HCT116 (cell line): ENCODE measurements around the gene TTLL10. TPM values are rescaled to one million over a fixed set of nuclear protein-coding genes. Genes with fewer than 3 reads are reported as not detected.

Experiments
- ATAC-seq: fragments of 200-7000 bp; cut with Tn5 transposase; 2 replicates; pipeline ENCODE4 v1.9.1; 2020; ENCODE audit warnings: mild to moderate bottlenecking, moderate library complexity
- BruUV-seq: library from RNA; stranded (reverse); fragments of 400-500 nt; replicated peaks from 2 replicates; lab custom pipeline; 2021; lab: Mats Ljungman, UMichigan
- CTCF ChIA-PET: fragments of 300-600 bp; sonication (Branson Sonifier 250); formaldehyde crosslinking; loops from one replicate; lab custom pipeline; 2021; ENCODE audit warnings: antibody characterized with exemption; lab: Charles Lee
- POLR2A ChIA-PET: fragments of 300-600, 350-600 bp; sonication (Branson Sonifier 250); formaldehyde crosslinking; loops from one replicate; lab custom pipeline; 2021; ENCODE audit warnings: antibody characterized with exemption; lab: Charles Lee
- RAD21 ChIA-PET, 2 experiments: fragments of 300-600 bp; sonication (Branson Sonifier 250); formaldehyde crosslinking; loops; one replicate each; lab custom pipeline; 2023; ENCODE audit warnings: low total read pairs in 2 of 2; ENCODE audit not compliant: uncharacterized antibody in 2 of 2, unreplicated experiment in 2 of 2, low non-redundant PET in 1 of 2; lab: Charles Lee
- DNase-seq: peaks from one replicate; pipeline ENCODE4 v3.0.0-alpha.2; 2010; ENCODE audit warnings: low read depth, low spot score
- H2AFZ ChIP-seq: fragments of 200-600 bp; shearing (Covaris generic), sonication (generic); 2 replicates; pipeline ENCODE4 v1.6.1; 2017; ENCODE audit warnings: low read depth, mixed run types, mixed read lengths, antibody characterized with exemption, low read length; ENCODE audit not compliant: poor library complexity, severe bottlenecking
- H3K27ac ChIP-seq: 2 replicates; pipeline ENCODE4 v1.5.1; 2012; ENCODE audit warnings: low read depth, low read length
- H3K27me3 ChIP-seq: fragments of 200-600 bp; sonication (generic); 2 replicates; pipeline ENCODE4 v1.6.1; 2016; ENCODE audit warnings: mixed run types, low read length, mixed read lengths; ENCODE audit not compliant: insufficient read depth
- H3K36me3 ChIP-seq, 2 experiments: fragments of 200-500 bp in 1 of 2; fragments of 200-600 bp in 1 of 2; sonication (Bioruptor generic) in 1 of 2; sonication (generic) in 1 of 2; 2 replicates each; pipeline versions ENCODE4 v1.5.1 to v1.6.1; 2014 to 2016; ENCODE audit warnings: low read length in 2 of 2, inconsistent platforms in 1 of 2, mixed read lengths in 1 of 2, mixed run types in 1 of 2; ENCODE audit not compliant: insufficient read depth in 2 of 2, control insufficient read depth in 1 of 2
- H3K4me1 ChIP-seq, 2 experiments: fragments of 200-600 bp in 1 of 2; sonication (generic) in 1 of 2; 2 replicates each; pipeline versions ENCODE4 v1.5.1 to v1.6.1; 2012 to 2017; ENCODE audit warnings: low read length in 2 of 2, inconsistent platforms in 1 of 2, mild to moderate bottlenecking in 1 of 2, mixed read lengths in 1 of 2, mixed run types in 1 of 2, moderate library complexity in 1 of 2; ENCODE audit not compliant: insufficient read depth in 2 of 2, control insufficient read depth in 1 of 2
- H3K4me2 ChIP-seq: fragments of 200-600 bp; sonication (generic); 2 replicates; pipeline ENCODE4 v1.6.1; 2017; ENCODE audit warnings: mixed run types, low read length, mixed read lengths
- H3K4me3 ChIP-seq, 2 experiments: fragments of 200-600 bp in 1 of 2; sonication (generic) in 1 of 2; replicated peaks in 1 of 2; 2 replicates each; pipeline ENCODE4 v1.5.1; 2011 to 2016; ENCODE audit warnings: low read length in 2 of 2, control low read depth in 1 of 2, low read depth in 1 of 2, mild to moderate bottlenecking in 1 of 2, mixed read lengths in 1 of 2, mixed run types in 1 of 2
- H3K79me2 ChIP-seq: fragments of 200-600 bp; sonication (generic); 2 replicates; pipeline ENCODE4 v1.6.1; 2017; ENCODE audit warnings: mild to moderate bottlenecking, mixed run types, low read length, moderate library complexity, mixed read lengths; ENCODE audit not compliant: insufficient read depth
- H3K9ac ChIP-seq: fragments of 200-600 bp; sonication (generic); 2 replicates; pipeline ENCODE4 v1.6.1; 2016; ENCODE audit warnings: low read length, mixed read lengths
- H3K9me2 ChIP-seq: fragments of 200-600 bp; sonication (generic), shearing (Covaris generic); 2 replicates; pipeline ENCODE4 v1.6.1; 2017; ENCODE audit warnings: mixed run types, mild to moderate bottlenecking, moderate library complexity; ENCODE audit not compliant: insufficient read depth
- H3K9me3 ChIP-seq, 2 experiments: fragments of 200-500 bp in 1 of 2; fragments of 200-600 bp in 1 of 2; sonication (Bioruptor generic) in 1 of 2; sonication (generic) in 1 of 2; 2 replicates each; pipeline ENCODE4 v1.6.1; 2014 to 2017; ENCODE audit warnings: low read length in 2 of 2, mixed read lengths in 2 of 2, inconsistent platforms in 1 of 2, low read depth in 1 of 2, mild to moderate bottlenecking in 1 of 2, mixed run types in 1 of 2, moderate library complexity in 1 of 2; ENCODE audit not compliant: control insufficient read depth in 1 of 2, insufficient read depth in 1 of 2
- H4K20me1 ChIP-seq: fragments of 200-600 bp; sonication (generic), shearing (Covaris generic); 2 replicates; pipeline ENCODE4 v1.6.1; 2017; ENCODE audit warnings: mixed run types, mild to moderate bottlenecking, moderate library complexity; ENCODE audit not compliant: insufficient read depth
- CBX3 ChIP-seq: IDR thresholded peaks from 2 replicates; pipeline ENCODE4 v1.6.1; 2012; ENCODE audit warnings: low read depth
- CEBPB ChIP-seq: IDR thresholded peaks from 2 replicates; pipeline ENCODE4 v1.6.1; 2012; ENCODE audit warnings: low read depth
- EGR1 ChIP-seq: IDR thresholded peaks from 2 replicates; pipeline ENCODE4 v1.6.1; 2012; ENCODE audit warnings: low read depth
- EZH2 ChIP-seq: fragments of 200-600 bp; sonication (generic); IDR thresholded peaks from 2 replicates; pipeline ENCODE4 v1.6.1; 2017; ENCODE audit warnings: antibody characterized with exemption, mixed run types
- EZH2phosphoT487 ChIP-seq: fragments of 200-600 bp; IDR thresholded peaks from 2 replicates; pipeline ENCODE4 v1.6.1; 2018; ENCODE audit warnings: antibody characterized with exemption, borderline replicate concordance
- JUND ChIP-seq: IDR thresholded peaks from 2 replicates; pipeline ENCODE4 v1.6.1; 2012
- POLR2A ChIP-seq: IDR thresholded peaks from 2 replicates; pipeline ENCODE4 v1.7.0; 2011; ENCODE audit warnings: borderline replicate concordance; ENCODE audit not compliant: insufficient read depth, insufficient read length; ENCODE audit errors: extremely low read depth
- POLR2AphosphoS5 ChIP-seq: IDR thresholded peaks from 2 replicates; pipeline ENCODE4 v1.6.1; 2011; ENCODE audit warnings: mild to moderate bottlenecking, low read depth, low read length, moderate library complexity
- RAD21 ChIP-seq: IDR thresholded peaks from 2 replicates; pipeline ENCODE4 v1.6.1; 2012; ENCODE audit warnings: low read depth, mild to moderate bottlenecking
- SRF ChIP-seq: IDR thresholded peaks from 2 replicates; pipeline ENCODE4 v1.6.1; 2012; ENCODE audit warnings: low read depth
- TCF7L2 ChIP-seq: IDR thresholded peaks from 2 replicates; pipeline ENCODE4 v1.7.0; 2011; ENCODE audit warnings: borderline replicate concordance, inconsistent platforms; ENCODE audit not compliant: insufficient read depth, insufficient read length; ENCODE audit errors: extremely low read depth
- YY1 ChIP-seq: IDR thresholded peaks from 2 replicates; pipeline ENCODE4 v1.6.1; 2011; ENCODE audit warnings: low read length, low read depth, moderate library complexity, mild to moderate bottlenecking; ENCODE audit not compliant: insufficient replicate concordance; ENCODE audit errors: extremely low read depth
- ZFX ChIP-seq: fragments of 450-650 bp; IDR thresholded peaks from 2 replicates; pipeline ENCODE4 v1.6.1; 2017
- ZNF274 ChIP-seq: fragments of 200-500 bp; sonication (Bioruptor generic); IDR thresholded peaks from 2 replicates; pipeline ENCODE4 v1.6.1; 2014; ENCODE audit warnings: mild to moderate bottlenecking, low read depth, low read length, inconsistent platforms
- intact Hi-C: fragments of 100-400 bp; cut with micrococcal nuclease; formaldehyde crosslinking; loops from 2 replicates; pipeline ENCODE4 v1.10.0; 2022
- total RNA-seq: library from RNA; stranded (reverse); gene quantifications from one replicate; pipeline ENCODE4 v1.2.1, GENCODE V29; 2021; ENCODE audit not compliant: unreplicated experiment
- TF ChIP-seq, protein P1 (sequence below): IDR thresholded peaks from 2 replicates; pipeline ENCODE4 v1.6.1; 2011; ENCODE audit warnings: mild to moderate bottlenecking, low read length, moderate library complexity; ENCODE audit not compliant: insufficient replicate concordance; ENCODE audit errors: extremely low read depth
- TF ChIP-seq, protein P2 (sequence below): IDR thresholded peaks from 2 replicates; pipeline ENCODE4 v1.6.1; 2012
- TF ChIP-seq, protein P3 (sequence below): IDR thresholded peaks from 2 replicates; pipeline ENCODE4 v1.6.1; 2012; ENCODE audit warnings: low read depth

The TTLL10 gene
- total RNA-seq, 1 experiment from 2014 or later, result 0.10 TPM

DNA sequence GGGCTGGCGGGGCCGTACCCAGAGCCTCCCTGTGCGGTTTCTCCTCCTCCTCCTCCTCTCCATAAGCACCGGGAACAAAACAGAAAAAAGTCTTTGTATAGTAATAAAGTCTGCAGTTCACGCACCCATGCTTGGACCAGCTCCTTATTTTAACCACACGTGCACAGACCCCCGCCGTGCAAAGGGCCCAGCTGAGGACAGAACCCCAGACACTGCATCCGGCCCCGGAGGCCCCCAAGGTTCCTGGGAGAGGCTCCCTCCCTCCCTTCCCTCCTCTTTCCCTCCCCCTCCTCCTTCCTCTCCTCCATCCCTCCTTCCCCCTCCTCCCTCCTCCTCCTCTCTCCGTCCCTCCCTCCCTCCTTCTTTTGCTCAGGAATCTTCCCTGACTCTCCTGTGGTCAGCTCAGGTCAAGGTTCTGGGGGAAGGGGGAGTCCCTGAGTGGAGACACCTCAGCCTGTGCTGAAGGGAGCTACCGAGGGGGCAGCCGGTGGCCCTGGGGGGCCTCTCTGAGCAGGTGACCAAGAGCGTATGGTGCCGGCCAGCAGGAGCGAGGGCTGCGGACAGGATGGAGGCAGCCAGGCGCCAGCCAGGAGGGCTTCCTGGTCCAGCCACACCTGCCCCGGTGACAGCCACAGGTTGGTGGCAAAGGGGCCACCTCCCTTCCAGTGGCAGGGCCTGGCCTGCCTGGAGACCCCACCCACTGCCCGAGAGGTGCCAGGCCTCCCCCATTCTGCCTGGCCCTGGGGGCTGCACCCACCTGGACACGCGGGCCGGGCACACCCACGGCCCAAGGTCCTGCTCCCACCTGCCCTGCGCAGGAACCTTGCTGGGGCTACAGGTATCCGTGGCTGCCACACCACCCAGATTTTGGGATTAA is 3.2 kb upstream of the TTLL10 start (continued):
- TF ChIP-seq, protein P1, sequence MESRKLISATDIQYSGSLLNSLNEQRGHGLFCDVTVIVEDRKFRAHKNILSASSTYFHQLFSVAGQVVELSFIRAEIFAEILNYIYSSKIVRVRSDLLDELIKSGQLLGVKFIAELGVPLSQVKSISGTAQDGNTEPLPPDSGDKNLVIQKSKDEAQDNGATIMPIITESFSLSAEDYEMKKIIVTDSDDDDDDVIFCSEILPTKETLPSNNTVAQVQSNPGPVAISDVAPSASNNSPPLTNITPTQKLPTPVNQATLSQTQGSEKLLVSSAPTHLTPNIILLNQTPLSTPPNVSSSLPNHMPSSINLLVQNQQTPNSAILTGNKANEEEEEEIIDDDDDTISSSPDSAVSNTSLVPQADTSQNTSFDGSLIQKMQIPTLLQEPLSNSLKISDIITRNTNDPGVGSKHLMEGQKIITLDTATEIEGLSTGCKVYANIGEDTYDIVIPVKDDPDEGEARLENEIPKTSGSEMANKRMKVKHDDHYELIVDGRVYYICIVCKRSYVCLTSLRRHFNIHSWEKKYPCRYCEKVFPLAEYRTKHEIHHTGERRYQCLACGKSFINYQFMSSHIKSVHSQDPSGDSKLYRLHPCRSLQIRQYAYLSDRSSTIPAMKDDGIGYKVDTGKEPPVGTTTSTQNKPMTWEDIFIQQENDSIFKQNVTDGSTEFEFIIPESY, result no peak
- TF ChIP-seq POLR2AphosphoS5 (no peak; the same call in 1 of the 2 replicates), EZH2phosphoT487 (no peak), CBX3 (no peak), ZFX (no peak)
- TF ChIP-seq, protein P2, sequence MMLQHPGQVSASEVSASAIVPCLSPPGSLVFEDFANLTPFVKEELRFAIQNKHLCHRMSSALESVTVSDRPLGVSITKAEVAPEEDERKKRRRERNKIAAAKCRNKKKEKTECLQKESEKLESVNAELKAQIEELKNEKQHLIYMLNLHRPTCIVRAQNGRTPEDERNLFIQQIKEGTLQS, result no peak
- TF ChIP-seq, all 23 proteins: peak for 0

DNA sequence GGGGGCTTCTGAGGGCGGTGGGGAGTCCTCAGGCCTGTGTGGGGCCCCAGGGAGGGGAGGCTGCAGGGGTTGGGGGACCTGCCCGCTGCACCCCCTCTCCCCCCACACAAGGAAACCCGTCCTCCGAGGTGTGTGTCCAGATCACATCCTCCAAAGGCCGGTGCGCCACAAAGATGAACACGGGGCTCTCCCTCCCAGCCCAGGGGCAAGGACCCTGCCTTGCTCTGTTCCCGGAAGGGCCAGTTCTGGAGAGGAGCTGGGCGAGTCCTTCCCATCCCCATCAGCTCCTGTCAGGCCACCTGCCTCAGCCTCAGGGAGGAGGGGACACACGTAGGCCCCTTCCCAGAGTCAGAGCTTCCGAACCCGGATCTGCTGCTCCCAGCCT is 2.5 kb upstream of the TTLL10 start:
- Histone ChIP-seq H3K4me2 (no peak overlapping the region), H4K20me1 (no peaks in the 10 kb centered on the region), H3K27me3 (no peaks in the 10 kb centered on the region), H3K4me1 (peaks cover 0 to 8% of the 10 kb centered on the region in 2 experiments; a peak in 3 of 4 replicates), H3K27ac (no peak overlapping the region), H3K79me2 (peaks cover 22% of the 10 kb centered on the region), H3K36me3 (peaks cover 0 to 2% of the 10 kb centered on the region in 2 experiments; a peak in 2 of 4 replicates), H2AFZ (no peak overlapping the region), H3K9ac (no peak overlapping the region), H3K4me3 (no peak overlapping the region), H3K9me2 (no peaks in the 10 kb centered on the region), H3K9me3 (no peaks in the 10 kb centered on the region)
- ATAC-seq (no peak), DNase-seq (no peak)
- ChIA-PET RAD21 (no interaction called here), CTCF (no interaction called here), POLR2A (interaction anchor here (1.5 kb wide), 1 partner anchor 8 kb away, joined by 3 read pairs; no protein-coding TSS in a partner anchor)
- no TSS peak for BruUV-seq
- intact Hi-C loops, result no loop called here
- TF ChIP-seq POLR2AphosphoS5 (no peak), EGR1 (no peak), YY1 (no peak), ZFX (no peak), ZNF274 (no peak), TCF7L2 (no peak), EZH2 (no peak), POLR2A (no peak), CEBPB (no peak), JUND (no peak), RAD21 (no peak), EZH2phosphoT487 (no peak), SRF (no peak)
- TF ChIP-seq, protein P3, sequence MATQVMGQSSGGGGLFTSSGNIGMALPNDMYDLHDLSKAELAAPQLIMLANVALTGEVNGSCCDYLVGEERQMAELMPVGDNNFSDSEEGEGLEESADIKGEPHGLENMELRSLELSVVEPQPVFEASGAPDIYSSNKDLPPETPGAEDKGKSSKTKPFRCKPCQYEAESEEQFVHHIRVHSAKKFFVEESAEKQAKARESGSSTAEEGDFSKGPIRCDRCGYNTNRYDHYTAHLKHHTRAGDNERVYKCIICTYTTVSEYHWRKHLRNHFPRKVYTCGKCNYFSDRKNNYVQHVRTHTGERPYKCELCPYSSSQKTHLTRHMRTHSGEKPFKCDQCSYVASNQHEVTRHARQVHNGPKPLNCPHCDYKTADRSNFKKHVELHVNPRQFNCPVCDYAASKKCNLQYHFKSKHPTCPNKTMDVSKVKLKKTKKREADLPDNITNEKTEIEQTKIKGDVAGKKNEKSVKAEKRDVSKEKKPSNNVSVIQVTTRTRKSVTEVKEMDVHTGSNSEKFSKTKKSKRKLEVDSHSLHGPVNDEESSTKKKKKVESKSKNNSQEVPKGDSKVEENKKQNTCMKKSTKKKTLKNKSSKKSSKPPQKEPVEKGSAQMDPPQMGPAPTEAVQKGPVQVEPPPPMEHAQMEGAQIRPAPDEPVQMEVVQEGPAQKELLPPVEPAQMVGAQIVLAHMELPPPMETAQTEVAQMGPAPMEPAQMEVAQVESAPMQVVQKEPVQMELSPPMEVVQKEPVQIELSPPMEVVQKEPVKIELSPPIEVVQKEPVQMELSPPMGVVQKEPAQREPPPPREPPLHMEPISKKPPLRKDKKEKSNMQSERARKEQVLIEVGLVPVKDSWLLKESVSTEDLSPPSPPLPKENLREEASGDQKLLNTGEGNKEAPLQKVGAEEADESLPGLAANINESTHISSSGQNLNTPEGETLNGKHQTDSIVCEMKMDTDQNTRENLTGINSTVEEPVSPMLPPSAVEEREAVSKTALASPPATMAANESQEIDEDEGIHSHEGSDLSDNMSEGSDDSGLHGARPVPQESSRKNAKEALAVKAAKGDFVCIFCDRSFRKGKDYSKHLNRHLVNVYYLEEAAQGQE, result no peak
